ENCODE data around the gene NUP133.

NUP133 gene

DNA sequence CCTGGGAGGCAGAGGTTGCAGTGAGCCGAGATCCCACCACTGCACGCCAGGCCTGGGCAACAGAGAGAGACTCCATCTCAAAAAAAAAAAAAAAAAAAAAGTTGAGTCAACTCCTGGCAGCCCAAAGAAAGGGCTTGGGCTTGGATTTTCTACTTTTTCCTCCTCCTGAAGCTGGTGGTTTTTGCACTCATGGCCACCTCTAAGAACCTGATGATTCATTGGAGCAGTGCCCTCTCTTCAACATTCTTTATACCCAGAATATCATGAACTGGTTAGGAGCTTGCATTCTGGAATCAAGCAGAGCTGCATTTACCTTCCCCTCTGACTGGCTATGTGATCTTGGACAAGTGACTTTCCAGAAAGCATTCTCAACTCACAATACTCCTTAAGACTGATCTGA lies 70.7 kb downstream of the NUP133 start:
- DNase-seq (ENCODE audit: extremely low spot score) = no peak
- TF ChIP-seq, protein P1, sequence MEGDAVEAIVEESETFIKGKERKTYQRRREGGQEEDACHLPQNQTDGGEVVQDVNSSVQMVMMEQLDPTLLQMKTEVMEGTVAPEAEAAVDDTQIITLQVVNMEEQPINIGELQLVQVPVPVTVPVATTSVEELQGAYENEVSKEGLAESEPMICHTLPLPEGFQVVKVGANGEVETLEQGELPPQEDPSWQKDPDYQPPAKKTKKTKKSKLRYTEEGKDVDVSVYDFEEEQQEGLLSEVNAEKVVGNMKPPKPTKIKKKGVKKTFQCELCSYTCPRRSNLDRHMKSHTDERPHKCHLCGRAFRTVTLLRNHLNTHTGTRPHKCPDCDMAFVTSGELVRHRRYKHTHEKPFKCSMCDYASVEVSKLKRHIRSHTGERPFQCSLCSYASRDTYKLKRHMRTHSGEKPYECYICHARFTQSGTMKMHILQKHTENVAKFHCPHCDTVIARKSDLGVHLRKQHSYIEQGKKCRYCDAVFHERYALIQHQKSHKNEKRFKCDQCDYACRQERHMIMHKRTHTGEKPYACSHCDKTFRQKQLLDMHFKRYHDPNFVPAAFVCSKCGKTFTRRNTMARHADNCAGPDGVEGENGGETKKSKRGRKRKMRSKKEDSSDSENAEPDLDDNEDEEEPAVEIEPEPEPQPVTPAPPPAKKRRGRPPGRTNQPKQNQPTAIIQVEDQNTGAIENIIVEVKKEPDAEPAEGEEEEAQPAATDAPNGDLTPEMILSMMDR (IDR thresholded peaks at IDR 0.05; ENCODE audit: control extremely low read depth, extremely low read depth, low read depth, missing control alignments) = no peak
- CTCF ChIA-PET = interaction anchor here (1.1 to 1.9 kb wide), 4 partner anchors 11 to 183 kb away, joined by 3 to 8 read pairs (median 4); no protein-coding TSS in a partner anchor
- POLR2A ChIA-PET = no interaction called here

DNA sequence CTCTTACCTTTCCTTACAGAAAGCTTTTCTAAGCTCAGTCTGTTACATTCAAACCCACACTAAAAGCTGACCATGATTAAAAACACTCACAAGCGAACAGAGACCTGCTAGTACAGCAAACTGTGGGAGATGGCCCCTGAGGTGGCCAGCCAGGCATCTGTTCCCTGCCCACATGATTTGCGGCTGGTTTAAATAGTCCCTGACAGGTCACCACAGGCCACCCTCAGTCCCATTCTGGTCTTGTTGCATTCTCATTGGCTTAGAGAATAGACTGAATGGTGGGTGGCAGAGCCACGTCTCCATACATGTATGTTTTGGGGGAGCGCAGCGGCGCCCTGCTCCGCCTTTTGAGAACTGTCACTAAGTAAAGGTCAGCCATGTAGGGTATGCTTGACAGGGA lies 71.9 kb downstream of the NUP133 start:
- TF ChIP-seq, protein P1 (IDR thresholded peaks at IDR 0.05; ENCODE audit: control extremely low read depth, extremely low read depth, low read depth, missing control alignments) = no peak
- no peak for DNase-seq (ENCODE audit: extremely low spot score)
- CTCF ChIA-PET = interaction anchor here (1.5 to 1.9 kb wide), 2 partner anchors 31 to 45 kb away, joined by 4 to 8 read pairs; no protein-coding TSS in a partner anchor
- POLR2A ChIA-PET = no interaction called here

DNA sequence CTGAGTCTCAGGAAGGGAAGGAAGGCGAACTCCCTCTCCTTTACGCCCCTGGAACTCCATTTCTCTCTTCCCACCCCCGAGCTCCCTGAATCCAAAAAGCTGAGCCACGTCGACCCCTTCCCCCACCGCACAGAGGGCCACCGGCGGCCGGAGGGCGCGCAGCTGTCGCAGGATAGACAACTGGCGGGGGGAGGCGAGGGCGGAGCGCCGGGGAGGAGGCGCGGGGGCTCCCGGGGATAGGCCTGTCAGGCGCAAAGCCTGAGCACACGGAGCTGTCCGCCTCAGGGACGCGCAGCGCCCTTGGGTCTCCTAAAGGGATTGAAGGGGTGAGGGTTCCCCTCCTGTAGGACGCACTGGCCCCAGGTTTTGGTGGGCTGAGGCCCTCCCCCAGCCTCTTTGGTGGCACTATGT lies 73.5 kb downstream of the NUP133 start:
- ChIA-PET POLR2A (no interaction called here), CTCF (no interaction called here)
- DNase-seq (ENCODE audit: extremely low spot score) = no peak
- TF ChIP-seq, protein P1 (IDR thresholded peaks at IDR 0.05; ENCODE audit: control extremely low read depth, extremely low read depth, low read depth, missing control alignments) = no peak

DNA sequence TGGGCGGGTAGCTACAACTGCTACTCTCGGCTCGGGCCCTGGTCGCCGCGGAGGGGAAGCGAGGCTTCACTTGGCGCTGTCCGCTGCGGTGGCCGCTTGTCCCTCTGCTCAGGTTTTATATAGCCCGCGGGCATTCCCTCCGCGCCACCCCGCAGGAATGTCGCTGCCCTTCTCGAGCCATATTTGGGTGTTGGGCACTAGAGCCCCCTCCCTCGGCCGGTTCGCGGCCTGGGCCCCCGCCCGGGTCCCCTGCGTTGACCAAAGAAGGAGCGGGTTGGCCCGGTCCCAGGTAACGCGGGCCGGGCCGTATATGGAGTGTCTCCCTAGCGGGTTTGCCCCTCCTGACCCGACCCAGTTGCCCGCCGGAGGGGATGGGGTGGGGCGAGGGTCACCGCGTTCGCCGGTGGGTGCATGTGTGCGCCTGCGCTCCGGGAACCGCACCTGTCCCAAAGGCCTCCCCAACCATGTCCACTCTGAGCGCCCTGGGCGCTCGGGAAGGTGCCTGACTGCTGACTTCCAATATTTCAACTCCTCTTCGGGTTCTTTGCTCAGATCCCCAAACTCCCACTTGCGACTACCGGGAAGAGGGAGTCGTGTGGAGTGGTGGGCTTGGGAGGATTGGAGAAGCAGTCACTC lies 74.0 kb downstream of the NUP133 start, which contains the start of gene ACTA1:
Gene ACTA1, minus strand, starts transcription at position 90 of the 636 bp plus-strand sequence. CDS start 979 bp downstream, outside the sequence.
- no peak for DNase-seq (ENCODE audit: extremely low spot score)
- CTCF ChIA-PET = no interaction called here
- TF ChIP-seq, protein P1 (IDR thresholded peaks at IDR 0.05; ENCODE audit: control extremely low read depth, extremely low read depth, low read depth, missing control alignments) = no peak
- POLR2A ChIA-PET = no interaction called here

DNA sequence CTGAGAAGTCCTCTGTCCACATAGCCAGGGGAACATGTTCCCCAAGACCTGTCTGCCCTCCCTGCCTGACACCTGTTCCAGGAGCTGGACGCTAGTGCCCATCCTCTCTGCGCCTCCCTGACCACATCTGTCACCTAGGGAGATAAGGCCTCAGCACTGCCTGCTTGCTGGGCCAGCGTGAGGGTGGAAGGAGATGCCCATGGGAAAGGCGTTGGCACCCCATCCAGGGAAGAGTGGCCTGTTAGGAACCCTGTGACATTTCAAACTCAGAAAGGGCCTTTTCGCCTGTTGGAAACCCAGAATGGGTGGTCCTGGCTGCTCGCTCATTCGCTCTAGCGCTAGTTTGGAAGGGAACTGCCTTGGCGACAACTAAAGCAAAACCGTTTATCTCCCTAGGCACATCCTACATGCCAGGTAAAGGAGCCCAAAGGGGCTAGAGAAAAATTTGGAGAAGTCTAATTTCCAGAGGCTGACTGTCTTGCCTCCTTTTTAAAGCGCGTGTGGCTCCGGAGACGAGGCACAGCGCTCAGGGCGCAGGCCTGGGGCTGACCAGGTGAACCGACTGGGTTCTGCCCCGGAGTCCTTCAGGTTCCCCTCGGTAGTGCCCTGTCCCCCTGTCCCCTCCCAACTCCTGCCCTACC lies 74.7 kb downstream of the NUP133 start:
- ChIA-PET POLR2A (no interaction called here), CTCF (no interaction called here)

DNA sequence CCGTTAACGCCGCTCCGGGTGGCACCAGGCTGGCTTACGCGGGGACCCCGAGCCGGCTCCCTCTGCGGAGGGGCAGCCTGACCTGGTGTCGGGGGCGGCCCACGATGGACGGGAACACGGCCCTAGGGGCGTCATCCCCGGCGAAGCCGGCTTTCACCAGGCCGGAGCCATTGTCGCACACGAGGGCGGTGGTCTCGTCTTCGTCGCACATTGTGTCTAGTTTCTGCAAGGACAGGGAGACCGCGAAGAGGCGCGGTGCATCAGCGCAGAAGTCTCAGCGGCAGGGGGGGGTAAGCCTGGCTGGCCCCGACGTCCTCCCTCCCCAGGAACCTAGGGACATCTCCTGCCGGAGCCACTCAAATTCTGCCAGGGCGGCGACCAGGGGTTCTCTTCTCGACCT lies 75.2 kb downstream of the NUP133 start:
- CTCF ChIA-PET = no interaction called here
- no peak for DNase-seq (ENCODE audit: extremely low spot score)
- POLR2A ChIA-PET = no interaction called here
- TF ChIP-seq, protein P1 (IDR thresholded peaks at IDR 0.05; ENCODE audit: control extremely low read depth, extremely low read depth, low read depth, missing control alignments) = no peak

More for the DNA sequence above, 74.7 kb downstream of the NUP133 start:
- DNase-seq (ENCODE audit: extremely low spot score) = no peak
- TF ChIP-seq, protein P1 (IDR thresholded peaks at IDR 0.05; ENCODE audit: control extremely low read depth, extremely low read depth, low read depth, missing control alignments) = no peak
